Activated T-helper 1 cell treated with anti-CD3 and anti-CD28 coated beads, Interleukin-12 subunit alpha, Interleukin-12 subunit beta, Interleukin-2, Interleukin-4 antibody, amounts not matched to agents 30 ng/mL and 10 ng/mL and 1 ng/mL, durations not matched to agents 14 hours and 24 hours and 36 hours (primary cell): ENCODE data around the gene RTF1. TPM values are rescaled to one million over a fixed set of nuclear protein-coding genes. Genes with fewer than 3 reads are reported as not detected.
"Not testable (repeated sequence)": the region's sequence is repeated elsewhere in the genome, so short reads cannot be mapped to it uniquely, and the experiment has no call there.

Source experiments
- DNase-seq: peaks from one replicate; pipeline ENCODE4 v3.0.0; 2021; ENCODE audit warnings: low spot score
- H3K27ac Mint-ChIP-seq: one replicate; pipeline ENCODE4 v1.8.0; 2021; ENCODE audit warnings: mild to moderate bottlenecking, mixed read lengths
- H3K27me3 Mint-ChIP-seq: one replicate; pipeline ENCODE4 v1.8.0; 2022; ENCODE audit warnings: mild to moderate bottlenecking, moderate library complexity, mixed read lengths; ENCODE audit not compliant: insufficient read depth
- H3K36me3 Mint-ChIP-seq: one replicate; pipeline ENCODE4 v1.8.0; 2021; ENCODE audit warnings: low read depth, mixed read lengths
- H3K4me1 Mint-ChIP-seq: one replicate; pipeline ENCODE4 v1.8.0; 2021; ENCODE audit warnings: low read depth, mixed read lengths
- H3K4me3 Mint-ChIP-seq: one replicate; pipeline ENCODE4 v1.8.0; 2021; ENCODE audit warnings: mild to moderate bottlenecking, moderate library complexity, mixed read lengths
- H3K9me3 Mint-ChIP-seq: one replicate; pipeline ENCODE4 v1.8.0; 2021; ENCODE audit warnings: mixed read lengths
- intact Hi-C: fragments of 100-400 bp; cut with micrococcal nuclease; formaldehyde crosslinking; loops from one replicate; pipeline ENCODE4 v1.15.1; 2024
- total RNA-seq: library from RNA; stranded (reverse); gene quantifications from 2 replicates; pipeline ENCODE4 v1.2.3, GENCODE V29; 2022

RTF1 gene
- total RNA-seq, 1 donor from 2014 or later = 41.0 TPM

DNA sequence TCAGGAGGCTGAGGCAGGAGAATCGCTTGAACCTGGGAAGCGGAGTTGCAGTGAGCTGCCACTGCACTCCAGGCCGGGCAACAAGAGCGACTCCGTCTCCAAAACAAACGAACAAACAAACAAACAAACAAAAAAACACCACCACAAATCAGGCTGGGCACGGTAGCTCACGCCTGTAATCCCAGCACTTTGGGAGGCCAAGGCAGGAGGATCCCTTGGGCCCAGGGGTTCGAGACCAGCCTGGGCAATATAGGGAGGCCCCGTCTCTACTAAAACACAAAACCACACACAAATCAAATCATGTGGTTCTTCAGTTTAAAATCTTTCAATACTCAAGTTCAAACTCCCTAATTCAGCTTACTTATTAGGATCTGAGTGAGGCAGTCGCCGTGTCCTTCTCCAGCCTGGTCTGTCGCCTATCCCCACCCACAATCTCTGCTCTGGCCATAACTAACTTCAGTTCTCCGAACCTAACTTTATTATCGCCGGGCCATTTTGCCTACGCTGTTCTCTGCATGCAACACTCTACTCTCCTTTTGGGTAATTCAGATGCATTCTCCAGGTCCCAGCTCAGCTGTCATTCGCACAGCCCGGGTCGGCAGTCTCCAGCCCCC, 660 bp upstream of the RTF1 start:
- Mint-ChIP-seq H3K4me1 (peaks cover 40% of the 10 kb centered on the region), H3K27me3 (no peaks in the 10 kb centered on the region), H3K27ac (peak overlapping the region; percentile 96), H3K36me3 (peaks cover 6% of the 10 kb centered on the region), H3K9me3 (no peaks in the 10 kb centered on the region), H3K4me3 (peak overlapping the region; percentile 93)
- intact Hi-C loops = loop anchor here (1.0 to 5.0 kb wide), 6 partner anchors 14 to 356 kb away; partner anchors contain the start of genes INO80, ITPKA, MAPKBP1 and NDUFAF1
- DNase-seq = no peak

DNA sequence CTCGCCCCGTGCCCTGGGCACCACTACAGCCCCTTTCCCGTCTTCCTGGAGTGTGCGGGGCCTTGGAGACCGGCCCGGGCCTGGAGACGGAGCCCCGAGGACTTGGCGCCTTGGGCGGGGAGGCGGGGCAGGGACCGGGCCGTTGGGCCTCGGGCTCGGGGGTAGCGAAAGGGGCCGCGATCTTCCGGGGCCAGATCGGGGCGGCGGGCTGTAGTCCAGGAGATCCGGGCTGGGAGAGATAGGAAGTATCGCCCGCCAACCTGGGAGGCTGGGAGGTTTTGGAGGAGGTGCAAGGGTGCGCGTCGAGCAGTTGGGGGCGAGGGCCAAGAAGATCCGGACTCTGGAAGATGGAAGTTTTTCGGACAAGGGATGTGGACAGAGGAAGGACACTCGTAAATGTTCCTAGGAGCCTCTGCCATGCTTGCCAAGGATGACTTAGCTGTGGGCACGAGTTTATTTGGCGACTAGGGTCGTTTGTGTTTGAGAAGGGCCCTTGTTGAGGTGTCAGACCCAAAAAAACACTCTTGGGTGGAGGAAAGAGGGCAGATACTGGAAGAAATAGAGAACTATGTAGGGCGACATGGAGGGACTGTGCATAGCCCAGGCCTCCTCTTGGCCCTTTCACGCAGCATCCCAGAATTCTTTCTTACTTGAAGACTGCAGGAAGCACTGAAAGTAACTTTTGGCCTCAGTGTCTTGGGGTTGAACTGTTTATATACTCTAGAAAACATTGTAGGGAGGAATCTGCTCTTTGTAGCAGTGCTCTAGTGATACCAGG, 712 bp downstream of the RTF1 start:
- H3K36me3 Mint-ChIP-seq = peaks cover 6% of the 10 kb centered on the region
- peak overlapping the region; percentile 75 for H3K27ac Mint-ChIP-seq
- H3K9me3 Mint-ChIP-seq = no peaks in the 10 kb centered on the region
- H3K4me3 Mint-ChIP-seq = peak overlapping the region; percentile 93
- H3K4me1 Mint-ChIP-seq = peaks cover 40% of the 10 kb centered on the region
- intact Hi-C loops = loop anchor here (2.0 to 5.0 kb wide), 5 partner anchors 75 to 355 kb away; partner anchors contain the start of genes INO80, ITPKA, MAPKBP1 and NUSAP1
- no peak for DNase-seq
- H3K27me3 Mint-ChIP-seq = no peaks in the 10 kb centered on the region

DNA sequence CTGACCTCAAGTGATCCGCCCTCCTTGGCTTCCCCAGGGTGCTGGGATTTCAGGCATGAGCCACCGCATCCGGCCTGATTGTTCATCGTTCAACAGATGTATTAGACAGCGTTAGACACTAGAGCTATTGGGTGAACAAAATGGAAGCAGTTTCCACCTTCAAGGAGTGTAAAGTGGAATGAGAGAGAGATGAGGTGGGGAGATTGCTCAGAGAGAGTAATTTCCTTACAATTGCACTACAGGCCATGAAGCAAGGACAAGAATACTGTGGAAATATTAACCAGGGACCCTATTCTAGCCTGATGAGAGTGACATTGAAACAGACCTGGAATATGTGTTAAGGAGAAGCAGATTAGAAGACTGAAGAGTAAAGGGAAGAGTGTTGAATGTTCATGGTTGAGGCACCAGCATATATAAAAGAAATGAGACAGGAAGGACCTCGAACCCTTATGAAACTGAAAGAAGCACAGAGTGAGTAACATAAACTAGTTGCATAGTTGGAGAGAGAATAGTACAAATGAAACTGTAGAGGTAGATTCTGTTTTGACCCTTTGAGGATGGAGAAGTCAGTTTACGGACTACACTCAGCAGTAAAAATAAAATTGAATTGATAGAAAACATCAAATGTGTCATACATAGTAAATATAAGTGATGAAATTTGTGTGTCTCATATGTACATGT, 7.2 kb downstream of the RTF1 start:
- Mint-ChIP-seq H3K27ac (peak overlapping the region; percentile 76), H3K4me1 (peaks cover 33% of the 10 kb centered on the region), H3K9me3 (no peaks in the 10 kb centered on the region), H3K27me3 (no peaks in the 10 kb centered on the region), H3K36me3 (peaks cover 5% of the 10 kb centered on the region), H3K4me3 (peak overlapping the region; percentile 5)
- DNase-seq = no peak
- intact Hi-C loops = no loop called here

DNA sequence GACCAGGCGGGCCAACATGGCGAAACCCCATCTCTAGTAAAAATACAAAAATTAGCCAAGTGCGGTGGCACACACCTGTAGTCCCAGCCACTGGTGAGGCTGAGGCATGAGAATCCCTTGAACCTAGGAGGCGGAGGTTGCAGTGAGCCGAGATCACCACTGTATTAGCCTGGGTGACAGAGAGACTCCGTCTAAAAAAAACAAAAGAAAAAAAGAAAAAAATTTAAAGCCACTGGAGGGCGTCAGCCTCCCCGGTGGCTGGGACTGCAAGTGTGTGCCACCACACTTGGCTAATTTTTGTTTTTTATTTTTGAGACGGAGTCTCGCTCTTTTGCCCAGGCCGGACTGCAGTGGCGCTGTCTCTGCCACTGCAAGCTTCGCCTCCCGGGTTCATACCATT, 7.9 kb downstream of the RTF1 start:
- DNase-seq = no peak
- Mint-ChIP-seq H3K36me3 (peaks cover 8% of the 10 kb centered on the region), H3K27ac (peak overlapping the region; percentile 76), H3K9me3 (no peaks in the 10 kb centered on the region), H3K4me1 (peaks cover 40% of the 10 kb centered on the region), H3K27me3 (no peaks in the 10 kb centered on the region), H3K4me3 (peak overlapping the region; percentile 5)
- intact Hi-C loops = no loop called here

DNA sequence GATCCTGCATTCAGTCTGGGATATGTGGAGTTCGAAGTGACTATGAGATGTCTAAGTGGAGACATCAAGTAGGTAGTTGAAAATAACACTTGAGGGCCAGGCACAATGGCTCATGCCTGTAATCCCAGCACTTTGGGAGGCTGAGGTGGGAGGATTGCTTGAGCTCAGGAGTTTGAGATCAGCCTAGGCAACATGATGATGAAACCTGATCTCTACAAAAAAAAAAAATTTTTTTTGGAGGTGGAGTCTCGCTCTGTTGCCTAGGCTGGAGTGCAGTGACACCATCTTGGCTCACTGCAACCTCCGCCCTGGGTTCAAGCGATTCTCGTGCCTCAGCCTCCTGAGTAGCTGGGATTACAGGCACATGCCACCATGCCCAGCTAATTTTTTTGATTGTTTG, 9.0 kb downstream of the RTF1 start:
- H3K27ac Mint-ChIP-seq, intact Hi-C loops, H3K36me3 Mint-ChIP-seq, H3K9me3 Mint-ChIP-seq, H3K4me3 Mint-ChIP-seq, DNase-seq, H3K27me3 Mint-ChIP-seq: not testable (repeated sequence)
- peaks cover 30% of the 10 kb centered on the region for H3K4me1 Mint-ChIP-seq

DNA sequence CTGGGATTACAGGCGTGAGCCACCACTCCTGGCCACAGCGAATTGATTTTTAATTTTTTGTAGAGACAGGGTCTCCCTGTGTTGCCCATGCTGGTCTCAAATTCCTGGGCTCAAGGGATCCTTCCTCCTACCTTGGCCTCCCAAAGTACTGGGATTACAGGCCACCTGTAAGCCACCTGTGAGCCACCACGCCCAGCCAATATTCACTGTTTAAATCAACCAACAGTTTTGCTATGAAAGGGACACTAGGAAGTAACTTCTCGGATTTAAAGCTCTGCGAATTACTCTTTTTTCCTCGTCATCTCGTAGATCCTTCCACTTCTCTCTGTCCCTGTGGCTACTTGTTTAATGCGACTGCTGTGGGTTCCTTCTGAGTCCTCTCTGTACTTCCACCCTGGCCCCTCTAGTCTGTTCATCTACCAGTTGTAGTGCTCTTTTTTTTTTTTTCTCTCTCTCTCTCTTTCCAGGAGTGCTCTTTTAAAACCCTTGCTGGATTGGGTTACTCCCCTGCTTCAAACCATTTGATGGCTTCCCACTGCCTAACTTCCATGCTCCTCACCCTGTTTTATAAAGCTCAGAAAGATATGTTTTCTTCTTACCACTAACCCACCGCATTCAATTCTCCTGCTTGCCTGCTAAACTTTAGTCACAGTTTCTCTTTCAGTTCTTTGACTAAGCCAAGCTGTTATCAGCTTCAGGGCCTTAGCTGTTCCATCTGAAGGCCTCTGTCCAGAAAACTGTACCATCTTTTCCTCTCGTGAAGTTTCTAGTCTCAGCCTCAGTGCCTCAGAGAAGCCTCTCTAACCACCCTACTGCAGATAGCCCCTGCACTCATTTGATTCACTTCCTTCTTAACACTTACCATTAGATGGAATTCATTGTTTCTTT, 12.4 kb downstream of the RTF1 start:
- no peaks in the 10 kb centered on the region for H3K9me3 Mint-ChIP-seq
- no peaks in the 10 kb centered on the region for H3K27me3 Mint-ChIP-seq
- peaks cover 8% of the 10 kb centered on the region for H3K36me3 Mint-ChIP-seq
- H3K27ac Mint-ChIP-seq = peak overlapping the region; percentile 97
- H3K4me3 Mint-ChIP-seq = peak overlapping the region; percentile 66
- DNase-seq = no peak
- H3K4me1 Mint-ChIP-seq = peaks cover 26% of the 10 kb centered on the region
- intact Hi-C loops = loop anchor here (1.0 kb wide), 1 partner anchor 27 kb away; the partner anchor contains the start of gene NDUFAF1

DNA sequence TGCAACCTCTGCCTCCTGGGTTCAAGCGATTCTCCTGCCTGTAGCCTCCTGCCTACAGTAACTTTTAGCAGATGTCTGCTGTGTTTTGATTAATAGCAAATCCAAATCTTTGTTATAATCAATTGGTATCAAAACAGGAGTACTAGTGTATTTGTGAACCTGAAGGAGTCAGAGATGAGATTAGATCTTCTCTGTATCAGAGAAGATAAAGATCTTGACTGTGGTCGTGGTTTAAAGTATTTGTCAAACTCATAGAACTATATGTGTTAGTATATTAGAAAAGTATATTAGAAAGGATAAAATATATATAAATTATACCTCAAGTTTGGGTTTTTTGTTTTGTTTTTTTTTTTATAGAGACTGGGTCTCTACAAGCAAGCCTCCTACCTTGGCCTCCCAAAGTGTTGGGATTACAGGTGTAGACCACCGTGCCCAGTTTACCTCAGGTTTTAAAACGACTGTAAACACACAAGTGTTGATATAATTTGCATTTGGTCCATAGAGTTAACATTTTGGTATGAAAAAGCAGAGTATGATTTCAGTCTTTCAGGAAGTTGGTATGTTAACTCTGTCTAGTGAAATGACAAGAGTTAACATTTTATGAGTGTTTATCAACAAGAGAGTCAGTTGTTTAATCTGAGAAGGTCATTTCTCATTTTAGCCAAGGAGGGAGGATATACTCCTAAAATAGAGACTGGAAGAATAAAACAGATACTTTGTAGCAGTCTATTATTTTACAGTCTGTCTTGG, 18.3 kb downstream of the RTF1 start:
- H3K9me3 Mint-ChIP-seq = no peaks in the 10 kb centered on the region
- H3K27me3 Mint-ChIP-seq = no peaks in the 10 kb centered on the region
- no peak overlapping the region for H3K4me3 Mint-ChIP-seq
- H3K36me3 Mint-ChIP-seq = peaks cover 6% of the 10 kb centered on the region
- no peak for DNase-seq
- peaks cover 24% of the 10 kb centered on the region for H3K4me1 Mint-ChIP-seq
- H3K27ac Mint-ChIP-seq = no peak overlapping the region
- intact Hi-C loops = no loop called here

DNA sequence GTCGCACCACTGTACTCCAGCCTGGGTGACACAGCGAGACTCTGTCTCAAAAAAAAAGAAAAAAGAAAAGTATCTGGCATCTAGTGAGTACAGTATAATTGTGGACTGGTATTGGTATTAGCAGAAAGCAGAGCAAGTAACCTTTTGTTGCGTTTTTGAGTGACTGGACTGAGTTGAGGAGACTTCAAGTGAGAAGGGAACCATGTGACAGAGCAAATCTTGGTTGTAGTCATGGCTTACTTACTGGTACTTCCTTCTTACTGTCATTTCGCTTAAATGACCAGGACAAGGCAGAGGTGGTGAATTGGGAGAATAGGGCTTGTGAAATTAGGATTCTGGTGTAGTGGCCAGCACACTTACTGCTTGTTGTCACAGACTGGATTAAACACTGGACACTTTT, 20.6 kb downstream of the RTF1 start:
- intact Hi-C loops = no loop called here
- peaks cover 24% of the 10 kb centered on the region for H3K4me1 Mint-ChIP-seq
- no peak overlapping the region for H3K27ac Mint-ChIP-seq
- no peak for DNase-seq
- H3K36me3 Mint-ChIP-seq = peaks cover 13% of the 10 kb centered on the region
- no peaks in the 10 kb centered on the region for H3K27me3 Mint-ChIP-seq
- H3K9me3 Mint-ChIP-seq = no peaks in the 10 kb centered on the region
- H3K4me3 Mint-ChIP-seq = no peak overlapping the region

DNA sequence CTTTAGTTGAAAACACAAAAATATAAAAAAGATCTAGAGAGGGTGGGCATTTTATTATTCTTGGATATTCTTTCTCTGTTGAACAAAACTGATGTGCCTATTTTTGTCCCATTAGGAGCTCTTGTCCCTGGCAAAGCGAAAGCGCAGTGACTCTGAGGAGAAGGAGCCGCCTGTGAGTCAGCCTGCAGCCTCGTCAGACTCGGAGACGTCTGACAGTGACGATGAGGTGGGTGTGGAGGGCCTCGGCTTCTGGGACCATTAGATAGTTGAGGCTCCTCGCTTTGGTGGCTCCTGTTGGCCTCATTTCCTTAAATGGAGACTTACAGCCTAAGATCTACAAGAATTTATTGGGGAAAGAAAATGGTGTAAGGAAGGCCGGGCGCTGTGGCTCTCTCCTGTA, 21.3 kb downstream of the RTF1 start:
- intact Hi-C loops = no loop called here
- H3K9me3 Mint-ChIP-seq = no peaks in the 10 kb centered on the region
- no peaks in the 10 kb centered on the region for H3K27me3 Mint-ChIP-seq
- H3K27ac Mint-ChIP-seq = no peak overlapping the region
- no peak for DNase-seq
- H3K4me3 Mint-ChIP-seq = no peak overlapping the region
- H3K4me1 Mint-ChIP-seq = peaks cover 29% of the 10 kb centered on the region
- H3K36me3 Mint-ChIP-seq = peaks cover 17% of the 10 kb centered on the region

DNA sequence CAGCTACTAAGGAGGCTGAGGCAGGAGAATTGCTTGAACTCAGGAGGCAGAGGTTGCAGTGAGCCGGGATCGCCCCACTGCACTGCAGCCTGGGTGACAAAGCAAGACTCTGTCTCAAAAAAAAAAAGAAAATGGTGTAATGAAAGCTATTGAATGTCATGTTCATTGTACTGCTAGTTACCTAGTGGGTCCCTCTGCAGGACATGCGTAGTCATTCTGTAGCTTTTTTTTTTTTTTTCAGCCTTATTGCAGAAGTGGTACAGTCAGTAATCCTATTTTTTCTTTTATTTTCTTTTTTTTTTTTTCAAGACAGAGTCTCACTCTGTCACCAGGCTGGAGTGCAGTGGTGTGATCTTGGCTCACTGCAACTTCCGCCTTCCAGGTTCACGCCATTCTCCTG, 21.9 kb downstream of the RTF1 start:
- DNase-seq, H3K9me3 Mint-ChIP-seq, H3K4me3 Mint-ChIP-seq, H3K27me3 Mint-ChIP-seq, H3K27ac Mint-ChIP-seq, intact Hi-C loops: not testable (repeated sequence)
- Mint-ChIP-seq H3K4me1 (peaks cover 32% of the 10 kb centered on the region), H3K36me3 (peaks cover 19% of the 10 kb centered on the region)

DNA sequence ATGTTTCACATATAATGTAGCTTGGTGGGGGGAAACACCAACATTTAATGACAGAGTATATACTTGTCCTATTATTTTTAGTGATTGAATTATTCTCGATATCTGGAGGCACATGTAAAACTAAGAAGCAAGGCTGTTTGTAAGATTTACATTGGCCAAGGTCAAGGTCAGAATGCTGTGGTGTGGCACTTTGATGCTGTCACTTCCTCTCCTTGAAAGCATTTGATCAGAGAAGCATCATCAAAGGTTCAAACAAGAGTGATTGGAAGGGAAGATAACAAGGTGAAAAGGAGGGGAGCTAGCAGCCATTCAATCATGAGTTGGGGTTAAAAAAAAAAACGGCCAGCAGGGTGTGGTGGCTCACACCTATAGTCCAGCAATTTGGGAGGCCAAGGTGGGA, 26.4 kb downstream of the RTF1 start:
- no peaks in the 10 kb centered on the region for H3K9me3 Mint-ChIP-seq
- H3K27me3 Mint-ChIP-seq = no peaks in the 10 kb centered on the region
- intact Hi-C loops = no loop called here
- peaks cover 17% of the 10 kb centered on the region for H3K4me1 Mint-ChIP-seq
- no peak for DNase-seq
- peak overlapping the region; percentile 67 for H3K27ac Mint-ChIP-seq
- no peak overlapping the region for H3K4me3 Mint-ChIP-seq
- peaks cover 22% of the 10 kb centered on the region for H3K36me3 Mint-ChIP-seq

DNA sequence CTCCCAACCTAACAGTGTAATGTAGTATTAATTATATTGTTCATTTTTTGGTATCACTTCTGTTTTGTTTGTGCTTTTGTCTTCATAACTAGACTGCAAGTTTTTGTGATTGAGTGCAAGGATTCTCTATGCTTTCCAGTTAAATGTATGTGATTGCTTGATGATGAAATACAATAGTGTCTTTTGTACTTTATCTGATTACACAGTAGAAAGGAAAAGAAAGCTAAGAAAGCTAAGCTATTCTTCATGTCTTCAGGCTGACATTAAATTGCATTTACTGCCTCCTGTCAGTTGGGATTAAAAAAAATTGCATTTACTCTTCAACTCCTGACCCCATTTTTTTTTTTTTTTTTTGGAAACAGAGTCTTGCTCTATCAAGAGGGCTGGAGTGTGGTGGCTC, 28.5 kb downstream of the RTF1 start:
- H3K36me3 Mint-ChIP-seq = peaks cover 21% of the 10 kb centered on the region
- peaks cover 17% of the 10 kb centered on the region for H3K4me1 Mint-ChIP-seq
- no peak overlapping the region for H3K27ac Mint-ChIP-seq
- intact Hi-C loops = no loop called here
- H3K27me3 Mint-ChIP-seq = no peaks in the 10 kb centered on the region
- DNase-seq = no peak
- no peaks in the 10 kb centered on the region for H3K9me3 Mint-ChIP-seq
- H3K4me3 Mint-ChIP-seq = no peak overlapping the region
